Suprapubic skin (tissue), 4 donors: ENCODE measurements around the gene VEGFC. TPM values are rescaled to one million over a fixed set of nuclear protein-coding genes. Genes with fewer than 3 reads are reported as not detected.

ENCODE experiments used
- DNase-seq, 2 donors: peaks; one replicate each; pipeline ENCODE4 v3.0.0-alpha.2; 2019; ENCODE audit warnings: low spot score in 2 of 2
- H3K27ac ChIP-seq: fragments of 200-600 bp; sonication (generic); one replicate; pipeline ENCODE4 v1.5.1; 2019
- H3K27me3 ChIP-seq: fragments of 200-600 bp; sonication (generic); one replicate; pipeline ENCODE4 v1.5.1; 2019
- H3K36me3 ChIP-seq: fragments of 200-600 bp; sonication (generic); one replicate; pipeline ENCODE4 v1.5.1; 2019
- H3K4me1 ChIP-seq: fragments of 200-600 bp; sonication (generic); one replicate; pipeline ENCODE4 v1.5.1; 2019
- H3K4me3 ChIP-seq: fragments of 200-600 bp; sonication (generic); one replicate; pipeline ENCODE4 v1.5.1; 2019; ENCODE audit warnings: mild to moderate bottlenecking
- H3K9me3 ChIP-seq: fragments of 200-600 bp; sonication (generic); one replicate; pipeline ENCODE4 v1.5.1; 2019
- CTCF ChIP-seq, 2 donors: fragments of 200-600 bp in 1 of 2; fragments of 450-650 bp in 1 of 2; sonication (generic) in 1 of 2; IDR thresholded peaks; one replicate each; pipeline ENCODE4 v1.5.1; 2016 to 2019; ENCODE audit warnings: antibody characterized with exemption in 2 of 2, mild to moderate bottlenecking in 1 of 2, moderate library complexity in 1 of 2
- EP300 ChIP-seq: sonication (generic); formaldehyde crosslinking; IDR thresholded peaks from one replicate; pipeline ENCODE4 v1.6.1; 2017; ENCODE audit warnings: antibody characterized with exemption
- POLR2A ChIP-seq, 2 donors: fragments of 450-650 bp; IDR thresholded peaks; one replicate each; pipeline ENCODE4 v1.6.1; 2017; ENCODE audit warnings: antibody characterized with exemption in 2 of 2, mild to moderate bottlenecking in 2 of 2, moderate library complexity in 2 of 2
- POLR2AphosphoS5 ChIP-seq, 3 donors: sonication (generic); formaldehyde crosslinking; IDR thresholded peaks; one replicate each; pipeline ENCODE4 v1.6.1; 2017; ENCODE audit warnings: antibody characterized with exemption in 3 of 3
- WGBS: methylation state at CpG from one replicate; pipeline ENCODE4 v1.1.5; 2018; 5-methylcytosine and 5-hydroxymethylcytosine counted together
- total RNA-seq, 4 donors: library from RNA; depleted of rRNA; stranded (reverse); fragments of >200 nt; gene quantifications; one replicate each; pipeline ENCODE4 v1.1.0, GENCODE V29; 2016

Gene VEGFC
- total RNA-seq, 4 donors from 2014 or later: 2.3 to 8.1 (median 4.1) TPM

DNA sequence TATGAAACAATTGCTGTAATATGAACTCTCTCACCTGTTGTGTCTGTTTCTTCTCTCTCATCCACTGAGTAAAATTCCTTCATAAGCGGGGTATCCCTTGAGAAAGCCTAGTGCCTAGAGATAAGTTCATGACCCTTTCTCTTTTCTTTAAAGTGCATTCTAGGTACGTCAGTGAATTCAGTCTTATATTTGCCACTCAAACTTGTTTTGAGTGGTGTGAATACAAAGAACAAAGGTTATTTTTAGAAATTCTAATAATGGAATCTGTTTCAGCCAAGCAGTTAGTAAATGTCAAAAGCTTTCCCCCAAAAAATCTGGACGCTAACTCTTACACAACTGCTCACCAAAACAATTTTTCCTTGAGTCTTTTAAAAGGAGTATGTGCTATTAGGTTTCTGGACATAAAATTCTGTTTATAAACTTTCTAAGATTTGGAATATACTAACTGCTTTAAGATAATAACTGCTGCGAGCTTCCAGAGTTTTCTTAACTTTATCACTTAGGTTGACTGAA lies 112.0 kb downstream of the VEGFC start:
- WGBS: 70% methylated on average over 4 of the region's 4 CpGs
- DNase-seq: no peak
- no peaks in the 10 kb centered on the region for H3K36me3 ChIP-seq
- TF ChIP-seq POLR2A (IDR thresholded peaks at IDR 0.05) (no peak), EP300 (no peak)
- no peaks in the 10 kb centered on the region for H3K9me3 ChIP-seq
- no peaks in the 10 kb centered on the region for H3K27me3 ChIP-seq
- H3K27ac ChIP-seq: no peak overlapping the region
- no peak overlapping the region for H3K4me3 ChIP-seq
- H3K4me1 ChIP-seq: no peaks in the 10 kb centered on the region

GRCh38 chr4:176676901-176677300 lies 115.8 kb downstream of the VEGFC start:
- Histone ChIP-seq H3K36me3 (no peaks in the 10 kb centered on the region), H3K4me1 (no peaks in the 10 kb centered on the region), H3K27me3 (no peaks in the 10 kb centered on the region), H3K27ac (no peak overlapping the region), H3K4me3 (no peak overlapping the region), H3K9me3 (no peaks in the 10 kb centered on the region)
- 71% methylated on average over 4 of the region's 4 CpGs for WGBS
- TF ChIP-seq POLR2AphosphoS5 (IDR thresholded peaks at IDR 0.05) (no peak), CTCF (IDR thresholded peaks at IDR 0.05) (no peak), EP300 (no peak), POLR2A (IDR thresholded peaks at IDR 0.05) (no peak)
- no peak for DNase-seq

DNA sequence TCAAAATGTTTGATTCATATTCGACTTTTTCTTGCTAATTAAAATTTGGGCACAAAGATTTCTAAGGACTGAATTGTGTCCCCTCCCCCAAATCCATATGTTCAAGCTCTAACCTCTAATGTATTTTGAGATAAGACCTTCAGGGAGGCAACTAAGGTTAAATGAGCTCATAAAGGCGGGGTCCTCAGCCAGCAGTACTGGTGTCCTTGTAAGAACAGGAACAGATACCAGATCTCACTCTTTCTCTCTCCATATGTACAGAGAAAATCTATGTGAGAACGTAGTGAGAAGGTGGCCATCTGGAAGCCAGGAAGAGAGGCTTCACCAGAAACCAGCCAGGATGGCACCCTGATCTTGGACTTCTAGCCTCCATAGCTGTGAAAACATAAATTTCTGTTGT lies 116.9 kb downstream of the VEGFC start:
- Histone ChIP-seq H3K27me3 (no peaks in the 10 kb centered on the region), H3K36me3 (no peaks in the 10 kb centered on the region), H3K9me3 (no peaks in the 10 kb centered on the region), H3K4me1 (no peaks in the 10 kb centered on the region), H3K27ac (no peak overlapping the region), H3K4me3 (no peak overlapping the region)
- 90% methylated on average over 3 of the region's 3 CpGs for WGBS
- no peak for TF ChIP-seq POLR2AphosphoS5 (IDR thresholded peaks at IDR 0.05)
- TF ChIP-seq POLR2A (IDR thresholded peaks at IDR 0.05): no peak
- no peak for TF ChIP-seq EP300
- no peak for TF ChIP-seq CTCF (IDR thresholded peaks at IDR 0.05)
- no peak for DNase-seq

- no peaks in the 10 kb centered on the region for H3K27me3 ChIP-seq
- H3K9me3 ChIP-seq: no peaks in the 10 kb centered on the region
- TF ChIP-seq POLR2A (IDR thresholded peaks at IDR 0.05): no peak
- TF ChIP-seq CTCF (IDR thresholded peaks at IDR 0.05): no peak
- no peak for TF ChIP-seq EP300
- no peak for TF ChIP-seq POLR2AphosphoS5 (IDR thresholded peaks at IDR 0.05)
- no peak for DNase-seq
- no peak overlapping the region for H3K4me3 ChIP-seq
- no peaks in the 10 kb centered on the region for H3K4me1 ChIP-seq
- no peaks in the 10 kb centered on the region for H3K36me3 ChIP-seq
- H3K27ac ChIP-seq: no peak overlapping the region
- WGBS: 79% methylated on average over 9 of the region's 9 CpGs
Observed at GRCh38 chr4:176671532-176671931, 121.2 kb downstream of the VEGFC start.

DNA sequence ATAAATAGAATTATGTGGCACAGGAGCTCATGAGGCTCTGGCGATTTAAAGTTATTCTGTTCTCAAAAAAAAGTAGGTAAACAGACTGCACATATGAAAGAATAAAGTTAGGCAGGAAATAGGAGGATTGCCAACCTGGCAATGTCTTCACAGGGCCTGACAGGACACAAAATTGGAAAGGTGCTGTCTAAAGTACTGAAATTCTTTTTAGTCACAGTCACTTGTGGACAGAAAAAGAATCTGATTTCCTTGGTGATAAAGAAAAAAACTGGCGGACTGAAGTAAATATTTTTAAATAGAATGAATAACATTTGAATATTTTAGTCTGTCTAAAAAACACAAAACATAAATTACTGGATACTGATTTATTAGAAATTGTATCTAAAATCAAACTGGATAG lies 124.4 kb downstream of the VEGFC start:
- DNase-seq: no peak
- Histone ChIP-seq H3K27me3 (no peaks in the 10 kb centered on the region), H3K4me1 (no peaks in the 10 kb centered on the region), H3K27ac (no peak overlapping the region), H3K4me3 (no peak overlapping the region), H3K36me3 (no peaks in the 10 kb centered on the region), H3K9me3 (no peaks in the 10 kb centered on the region)
- no peak for TF ChIP-seq EP300
- no peak for TF ChIP-seq POLR2A (IDR thresholded peaks at IDR 0.05)
- no peak for TF ChIP-seq CTCF (IDR thresholded peaks at IDR 0.05)
- TF ChIP-seq POLR2AphosphoS5 (IDR thresholded peaks at IDR 0.05): no peak
- 19% methylated on average over 2 of the region's 2 CpGs for WGBS

- no peak overlapping the region for H3K27ac ChIP-seq
- WGBS: 83% methylated on average over 4 of the region's 4 CpGs
- no peaks in the 10 kb centered on the region for H3K36me3 ChIP-seq
- H3K4me1 ChIP-seq: no peaks in the 10 kb centered on the region
- TF ChIP-seq POLR2AphosphoS5 (IDR thresholded peaks at IDR 0.05) (no peak), POLR2A (IDR thresholded peaks at IDR 0.05) (no peak), CTCF (IDR thresholded peaks at IDR 0.05) (no peak), EP300 (no peak)
- H3K9me3 ChIP-seq: no peaks in the 10 kb centered on the region
- DNase-seq: no peak
- H3K4me3 ChIP-seq: no peak overlapping the region
- H3K27me3 ChIP-seq: no peaks in the 10 kb centered on the region
Observed at GRCh38 chr4:176664964-176665363, 127.8 kb downstream of the VEGFC start.
